PC-3 (cell line): ENCODE measurements around the gene NPFFR1.

Experiments used
- EZH2 ChIP-seq: fragments of 300-600 bp; sonication (generic); IDR thresholded peaks from one replicate; pipeline ENCODE4 v1.6.1; 2017; ENCODE audit warnings: antibody characterized with exemption, mild to moderate bottlenecking, low read length; ENCODE audit not compliant: unreplicated experiment
- EZH2phosphoT487 ChIP-seq: fragments of 300-600 bp; sonication (generic); IDR thresholded peaks from 2 replicates; pipeline ENCODE4 v1.6.1; 2018; ENCODE audit warnings: mild to moderate bottlenecking, antibody characterized with exemption, low read length, borderline replicate concordance
- TF ChIP-seq, protein P1 (sequence below): fragments of 300-600 bp; sonication (generic); conservative IDR thresholded peaks from 2 replicates; pipeline ENCODE4 v1.5.1; 2017; ENCODE audit warnings: antibody characterized with exemption, low read depth, mild to moderate bottlenecking, low read length

DNA sequence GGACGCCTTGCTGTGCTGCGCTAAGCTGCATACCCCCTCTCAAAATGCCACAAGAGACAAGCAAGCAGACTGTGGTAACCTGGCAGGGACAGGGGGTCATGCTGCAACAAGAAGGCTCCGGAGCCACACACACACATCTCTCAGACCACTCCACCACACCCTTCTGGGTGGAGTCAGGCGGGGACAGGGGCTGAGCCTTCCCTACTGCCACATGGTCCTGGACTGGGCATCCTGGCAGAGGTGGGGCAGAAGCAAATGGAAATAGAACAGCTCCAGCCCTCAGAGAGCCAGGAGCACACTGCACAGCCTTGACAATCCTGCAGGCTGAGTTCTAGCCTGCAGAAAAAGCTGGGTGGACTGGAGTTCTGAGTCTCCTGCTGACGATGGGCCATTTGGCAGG, 28.4 kb upstream of the NPFFR1 start:
- TF ChIP-seq, protein P1, sequence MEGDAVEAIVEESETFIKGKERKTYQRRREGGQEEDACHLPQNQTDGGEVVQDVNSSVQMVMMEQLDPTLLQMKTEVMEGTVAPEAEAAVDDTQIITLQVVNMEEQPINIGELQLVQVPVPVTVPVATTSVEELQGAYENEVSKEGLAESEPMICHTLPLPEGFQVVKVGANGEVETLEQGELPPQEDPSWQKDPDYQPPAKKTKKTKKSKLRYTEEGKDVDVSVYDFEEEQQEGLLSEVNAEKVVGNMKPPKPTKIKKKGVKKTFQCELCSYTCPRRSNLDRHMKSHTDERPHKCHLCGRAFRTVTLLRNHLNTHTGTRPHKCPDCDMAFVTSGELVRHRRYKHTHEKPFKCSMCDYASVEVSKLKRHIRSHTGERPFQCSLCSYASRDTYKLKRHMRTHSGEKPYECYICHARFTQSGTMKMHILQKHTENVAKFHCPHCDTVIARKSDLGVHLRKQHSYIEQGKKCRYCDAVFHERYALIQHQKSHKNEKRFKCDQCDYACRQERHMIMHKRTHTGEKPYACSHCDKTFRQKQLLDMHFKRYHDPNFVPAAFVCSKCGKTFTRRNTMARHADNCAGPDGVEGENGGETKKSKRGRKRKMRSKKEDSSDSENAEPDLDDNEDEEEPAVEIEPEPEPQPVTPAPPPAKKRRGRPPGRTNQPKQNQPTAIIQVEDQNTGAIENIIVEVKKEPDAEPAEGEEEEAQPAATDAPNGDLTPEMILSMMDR = no peak
- TF ChIP-seq EZH2phosphoT487 (no peak), EZH2 (no peak)
